Psoas muscle (tissue), 8 donors: Measurements from ENCODE around the gene RBX1. TPM values are rescaled to one million over a fixed set of nuclear protein-coding genes. Genes with fewer than 3 reads are reported as not detected.
A peak's percentile ranks its signal among the peaks of the same experiment; 100 is the strongest.

ENCODE experiments used
- ATAC-seq, 4 donors: fragments of 200-7000 bp; cut with Tn5 transposase; one replicate each; pipeline ENCODE4 v1.9.1; 2020; ENCODE audit warnings: moderate library complexity in 3 of 4, mild to moderate bottlenecking in 2 of 4
- DNase-seq, 2 donors: peaks; one replicate each; pipeline ENCODE4 v3.0.0-alpha.2; 2020
- H3K27ac ChIP-seq: fragments of 200-600 bp; one replicate; pipeline ENCODE4 v1.8.0; 2022
- H3K27me3 ChIP-seq, 3 donors: fragments of 200-600 bp in 1 of 3; one replicate each; pipeline versions ENCODE4 v1.6.1 to v1.8.0; 2013 to 2022; ENCODE audit warnings: low read length in 2 of 3, mild to moderate bottlenecking in 2 of 3, moderate library complexity in 1 of 3; ENCODE audit not compliant: insufficient read depth in 3 of 3
- H3K36me3 ChIP-seq, 2 donors: fragments of 200-600 bp in 1 of 2; one replicate each; pipeline versions ENCODE4 v1.6.1 to v1.8.0; 2013 to 2022; ENCODE audit warnings: low read depth in 1 of 2, mild to moderate bottlenecking in 1 of 2, moderate library complexity in 1 of 2; ENCODE audit not compliant: insufficient read depth in 1 of 2
- H3K4me1 ChIP-seq: fragments of 200-600 bp; one replicate; pipeline ENCODE4 v1.8.0; 2022
- H3K4me3 ChIP-seq: fragments of 200-600 bp; one replicate; pipeline ENCODE4 v1.8.0; 2022; ENCODE audit warnings: mild to moderate bottlenecking
- H3K9me3 ChIP-seq: fragments of 200-600 bp; one replicate; pipeline ENCODE4 v1.8.0; 2022
- WGBS, 3 donors: extraction: QIAGEN DNeasy Blood & Tissue Kit; methylation state at CpG; one replicate each; pipeline versions ENCODE4 v1.1.6 to v1.1.7; 2013; 5-methylcytosine and 5-hydroxymethylcytosine counted together
- intact Hi-C, 2 donors: fragments of 100-400 bp; cut with DNase I; formaldehyde crosslinking; loops; one replicate each; pipeline versions ENCODE4 v1.11.0 to v1.14.2; 2022
- polyA plus RNA-seq, 3 donors: library from polyadenylated mRNA; stranded (reverse); fragments of 200-250 nt; gene quantifications; one replicate each; pipeline ENCODE4 v1.2.3, GENCODE V29; 2013
- total RNA-seq, 4 donors: library from RNA; stranded (reverse); fragmentation: NEBNext Ultra II Directional in 2 of 4; extraction: Animal tissue kit (Norgen Biotek cat#: 25700) in 2 of 4; gene quantifications; one replicate each; pipeline versions ENCODE4 v1.2.1 to v1.2.4, GENCODE V29; 2021 to 2023
- TF ChIP-seq, protein P1 (sequence below): fragments of 200-600 bp; IDR thresholded peaks from one replicate; pipeline ENCODE4 v1.8.0; 2022; ENCODE audit warnings: antibody characterized with exemption
- donor health status: healthy with polysubstance abuse.
- donor health status: DM: no; HTN: no; CAD: no; lungs with moderate emphysema.
- donor health status: Bipolar disorder and iron deficiency.
- donor health status: healthy.
- donor health status: DM: yes; HTN: yes; CAD: no.
- donor health status: DM: no; HTN: no; CAD: no.
- donor health status: DM: no; HTN: no; CAD: no.
- donor health status: DM: yes; HTN: yes; CAD: no.

The RBX1 gene
- total and polyA plus RNA-seq, 7 donors: 46.6 to 82.6 (median 55.0) TPM

GRCh38 chr22:40919446-40919845 is 31.7 kb upstream of the RBX1 start:
- Histone ChIP-seq H3K9me3 (no peaks in the 10 kb centered on the region), H3K27me3 (no peaks in the 10 kb centered on the region), H3K27ac (no peak overlapping the region), H3K4me1 (no peaks in the 10 kb centered on the region), H3K4me3 (no peak overlapping the region), H3K36me3 (peaks cover 0 to 82% of the 10 kb centered on the region in 2 donors)
- WGBS, 3 donors: 58 to 82% (median 64%) methylated on average over 5 of the region's 5 CpGs
- intact Hi-C loops: no loop called here
- ATAC-seq (no peak), DNase-seq (no peak)
- TF ChIP-seq, protein P1, sequence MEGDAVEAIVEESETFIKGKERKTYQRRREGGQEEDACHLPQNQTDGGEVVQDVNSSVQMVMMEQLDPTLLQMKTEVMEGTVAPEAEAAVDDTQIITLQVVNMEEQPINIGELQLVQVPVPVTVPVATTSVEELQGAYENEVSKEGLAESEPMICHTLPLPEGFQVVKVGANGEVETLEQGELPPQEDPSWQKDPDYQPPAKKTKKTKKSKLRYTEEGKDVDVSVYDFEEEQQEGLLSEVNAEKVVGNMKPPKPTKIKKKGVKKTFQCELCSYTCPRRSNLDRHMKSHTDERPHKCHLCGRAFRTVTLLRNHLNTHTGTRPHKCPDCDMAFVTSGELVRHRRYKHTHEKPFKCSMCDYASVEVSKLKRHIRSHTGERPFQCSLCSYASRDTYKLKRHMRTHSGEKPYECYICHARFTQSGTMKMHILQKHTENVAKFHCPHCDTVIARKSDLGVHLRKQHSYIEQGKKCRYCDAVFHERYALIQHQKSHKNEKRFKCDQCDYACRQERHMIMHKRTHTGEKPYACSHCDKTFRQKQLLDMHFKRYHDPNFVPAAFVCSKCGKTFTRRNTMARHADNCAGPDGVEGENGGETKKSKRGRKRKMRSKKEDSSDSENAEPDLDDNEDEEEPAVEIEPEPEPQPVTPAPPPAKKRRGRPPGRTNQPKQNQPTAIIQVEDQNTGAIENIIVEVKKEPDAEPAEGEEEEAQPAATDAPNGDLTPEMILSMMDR: no peak

DNA sequence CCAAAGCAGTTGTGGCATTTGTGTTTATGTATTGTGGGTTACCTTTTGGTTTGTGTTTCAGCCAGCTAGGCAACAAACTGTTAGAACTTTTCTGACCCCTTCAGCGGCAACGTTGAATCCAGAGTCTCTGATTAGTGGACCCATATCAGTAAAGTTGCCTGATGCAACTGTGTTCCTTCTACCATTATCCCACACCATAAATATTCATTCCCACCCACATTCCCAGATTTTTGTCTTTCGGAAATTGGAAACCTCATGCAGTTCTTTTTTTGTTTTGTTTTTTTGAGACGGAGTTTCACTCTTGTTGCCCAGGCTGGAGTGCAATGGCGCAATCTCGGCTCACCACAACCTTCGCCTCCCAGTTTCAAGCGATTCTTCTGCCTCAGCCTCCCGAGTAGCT is 30.7 kb upstream of the RBX1 start:
- Histone ChIP-seq H3K9me3 (no peaks in the 10 kb centered on the region), H3K4me1 (no peaks in the 10 kb centered on the region), H3K27me3 (no peaks in the 10 kb centered on the region), H3K4me3 (no peak overlapping the region), H3K27ac (no peak overlapping the region), H3K36me3 (peaks cover 0 to 82% of the 10 kb centered on the region in 2 donors)
- intact Hi-C loops: loop anchor here in 1 of 2 donors (10.0 kb wide), 1 partner anchor 214 kb away; no protein-coding TSS in a partner anchor
- TF ChIP-seq, protein P1: no peak
- no peak for ATAC-seq
- DNase-seq: no peak
- 89 to 90% (median 89%) methylated on average over 9 of the region's 9 CpGs for WGBS, 3 donors

DNA sequence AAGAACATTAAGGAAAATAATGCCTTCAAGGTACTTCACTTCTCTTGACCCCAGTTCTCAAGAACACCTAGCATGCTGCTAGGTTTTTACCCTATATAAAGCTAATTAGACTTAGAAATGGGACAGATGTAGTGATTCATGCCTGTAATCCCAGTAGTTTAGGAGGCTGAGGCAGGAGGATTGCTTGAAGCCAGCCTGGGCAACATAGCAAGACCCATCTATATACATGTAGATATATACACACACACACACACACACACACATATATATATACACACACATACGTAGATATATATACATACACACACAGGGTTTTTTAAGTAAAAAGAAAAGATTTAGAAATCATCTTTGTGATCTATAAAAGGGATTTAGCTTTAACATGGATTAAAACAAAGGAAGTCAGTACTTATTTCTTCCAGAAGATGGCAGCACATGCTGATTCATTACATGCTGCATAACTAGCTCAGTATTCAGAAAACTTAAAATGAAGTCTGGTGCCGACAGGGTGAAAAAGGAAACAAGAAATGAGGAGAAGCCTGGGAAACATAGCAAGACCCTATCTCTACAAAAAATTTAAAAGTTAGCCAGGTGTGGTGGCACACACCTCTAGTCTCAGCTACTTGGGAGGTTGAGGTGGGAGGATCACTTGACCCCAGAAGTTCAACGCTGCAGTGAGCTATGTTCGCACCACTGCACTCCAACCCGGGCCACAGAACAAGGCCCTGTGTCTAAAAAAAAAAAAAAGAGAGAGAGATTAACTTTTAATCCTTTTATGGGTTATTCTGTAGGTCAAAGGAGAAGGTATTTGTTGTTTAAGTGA is 28.5 kb upstream of the RBX1 start:
- H3K4me1 ChIP-seq: no peaks in the 10 kb centered on the region
- peaks cover 0 to 81% of the 10 kb centered on the region in 2 donors for H3K36me3 ChIP-seq
- intact Hi-C loops: loop anchor here (2.0 to 10.0 kb wide), 2 partner anchors 212 to 316 kb away; no protein-coding TSS in a partner anchor
- no peak for DNase-seq
- TF ChIP-seq, protein P1: peak; percentile 74
- ATAC-seq: peak; percentile 61 to 89 (median 69)
- no peaks in the 10 kb centered on the region for H3K9me3 ChIP-seq
- H3K4me3 ChIP-seq: no peak overlapping the region
- 56 to 64% (median 63%) methylated on average over 5 of the region's 5 CpGs for WGBS, 3 donors
- H3K27me3 ChIP-seq: no peaks in the 10 kb centered on the region
- H3K27ac ChIP-seq: no peak overlapping the region

DNA sequence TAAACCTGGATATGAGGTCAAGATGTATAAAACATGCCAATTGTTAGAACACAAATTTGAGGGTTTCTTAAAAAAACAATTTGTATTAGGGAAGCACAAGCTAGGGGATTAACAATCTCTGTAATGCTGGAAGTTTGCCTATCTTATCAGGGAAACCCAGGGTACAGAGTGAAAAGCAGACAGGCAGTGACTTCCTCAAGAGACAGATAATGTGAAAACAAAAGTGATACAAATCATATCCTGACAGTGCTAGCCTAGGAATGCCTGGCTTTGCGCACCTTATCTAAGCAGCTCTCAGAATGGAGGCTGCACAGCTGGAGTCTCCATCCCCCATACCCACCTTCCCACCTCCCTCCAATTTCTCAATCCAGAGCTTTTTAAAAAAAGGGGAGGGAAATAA is 22.5 kb upstream of the RBX1 start:
- H3K36me3 ChIP-seq: peaks cover 0 to 75% of the 10 kb centered on the region in 2 donors
- intact Hi-C loops: loop anchor here in 1 of 2 donors (10.0 kb wide), 1 partner anchor 206 kb away; no protein-coding TSS in a partner anchor
- H3K27ac ChIP-seq: no peak overlapping the region
- DNase-seq (no peak), ATAC-seq (no peak)
- no peaks in the 10 kb centered on the region for H3K9me3 ChIP-seq
- WGBS, 3 donors: 78 to 100% (median 79%) methylated on average over 1 of the region's 1 CpG
- no peaks in the 10 kb centered on the region for H3K27me3 ChIP-seq
- H3K4me1 ChIP-seq: no peaks in the 10 kb centered on the region
- TF ChIP-seq, protein P1: no peak
- H3K4me3 ChIP-seq: no peak overlapping the region
